Activated naive CD8-positive, alpha-beta T cell treated with anti-CD3 and anti-CD28 coated beads, Interleukin-2, amount 50 U/mL, for 16 hours (primary cell): ENCODE measurements around the gene FAM131B.

Experiments
- DNase-seq: peaks from one replicate; pipeline ENCODE4 v3.0.0-alpha.2; 2020; ENCODE audit warnings: low read depth, low spot score

The FAM131B gene

GRCh38 chr7:143383642-143383957 lies 21.1 kb upstream of the FAM131B start:
- DNase-seq, result no peak

- DNase-seq, result no peak
These were observed 20.5 kb upstream of the FAM131B start for GRCh38 chr7:143382791-143383641.

DNA sequence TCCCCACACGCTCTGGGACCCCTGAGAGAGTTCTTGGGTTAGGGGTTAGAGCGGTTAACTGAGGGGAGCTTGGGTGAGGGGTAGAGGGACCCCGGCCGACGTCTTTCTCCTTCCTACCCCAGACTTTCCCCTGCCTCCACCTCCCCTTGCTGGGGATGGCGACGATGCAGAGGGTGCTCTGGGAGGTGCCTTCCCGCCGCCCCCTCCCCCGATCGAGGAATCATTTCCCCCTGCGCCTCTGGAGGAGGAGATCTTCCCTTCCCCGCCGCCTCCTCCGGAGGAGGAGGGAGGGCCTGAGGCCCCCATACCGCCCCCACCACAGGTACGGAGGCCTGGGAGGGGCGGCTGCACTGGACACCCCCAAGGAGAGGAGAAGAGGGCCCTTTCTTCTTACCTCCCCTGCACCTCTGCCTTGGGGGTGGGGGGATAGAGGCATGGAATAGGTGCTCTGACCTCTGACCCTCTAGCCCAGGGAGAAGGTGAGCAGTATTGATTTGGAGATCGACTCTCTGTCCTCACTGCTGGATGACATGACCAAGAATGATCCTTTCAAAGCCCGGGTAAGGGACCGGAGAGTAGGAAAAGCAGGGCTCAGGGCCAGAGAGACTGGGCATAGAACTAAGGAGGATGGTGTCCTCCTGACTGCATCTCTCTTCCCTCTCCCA lies 19.7 kb upstream of the FAM131B start:
- DNase-seq, result no peak

DNA sequence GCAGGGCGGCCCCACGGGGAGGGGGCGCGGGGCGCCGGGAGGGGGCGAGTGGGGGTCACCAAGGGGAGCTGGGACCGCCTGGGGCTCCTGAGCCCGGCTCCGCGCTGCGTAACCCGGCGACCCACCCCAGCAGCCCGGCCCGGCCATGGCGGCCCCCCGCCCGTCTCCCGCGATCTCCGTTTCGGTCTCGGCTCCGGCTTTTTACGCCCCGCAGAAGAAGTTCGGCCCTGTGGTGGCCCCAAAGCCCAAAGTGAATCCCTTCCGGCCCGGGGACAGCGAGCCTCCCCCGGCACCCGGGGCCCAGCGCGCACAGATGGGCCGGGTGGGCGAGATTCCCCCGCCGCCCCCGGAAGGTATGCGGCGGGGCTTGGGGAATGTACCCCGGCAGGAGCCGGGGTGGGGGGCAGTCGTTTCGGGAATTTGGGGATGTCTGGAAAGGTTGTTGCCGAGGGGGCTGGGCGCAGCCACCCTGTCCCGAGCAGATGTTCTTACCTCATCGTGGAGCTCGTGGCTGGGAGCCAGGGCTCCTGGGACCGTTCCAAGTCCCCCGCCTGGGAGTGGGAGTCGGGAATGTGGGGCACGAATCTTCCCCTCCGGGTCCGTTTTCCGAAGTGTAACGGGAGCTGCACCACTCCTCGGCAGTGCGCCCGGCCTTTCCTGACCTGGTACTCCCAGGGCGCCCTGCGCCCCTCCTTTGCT lies 19.1 kb upstream of the FAM131B start:
- DNase-seq, result no peak

- DNase-seq, result peak; percentile 76
These were observed 18.3 kb upstream of the FAM131B start, which contains the start of gene ZYX for GRCh38 chr7:143380646-143381426. Gene ZYX, plus strand, starts transcription at chr7:143381345. Its CDS starts 227 bp downstream, at chr7:143381572.

DNA sequence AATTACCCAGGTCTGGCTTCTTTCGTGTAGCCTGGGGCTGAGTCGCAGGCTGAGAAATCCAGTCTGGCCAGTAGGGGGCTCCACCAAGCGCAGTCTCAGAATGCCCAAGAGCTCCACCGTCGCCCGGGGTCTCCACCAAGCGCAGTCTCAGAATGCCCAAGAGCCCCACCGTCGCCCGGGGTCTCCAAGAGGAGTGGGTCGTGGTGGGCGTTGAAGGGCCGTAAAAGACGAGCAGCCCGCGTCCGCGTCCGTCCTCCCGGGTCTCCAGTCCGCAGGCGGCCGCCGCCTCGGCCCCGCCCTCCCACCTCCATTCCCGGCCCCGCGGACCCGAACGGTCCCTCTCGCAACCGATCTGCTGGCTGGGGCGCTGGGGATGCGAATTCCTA lies 17.7 kb upstream of the FAM131B start:
- DNase-seq, result peak; percentile 72

GRCh38 chr7:143379611-143380259 lies 17.2 kb upstream of the FAM131B start:
- no peak for DNase-seq

- no peak for DNase-seq
These were observed 13.9 kb upstream of the FAM131B start for GRCh38 chr7:143376396-143376795.

DNA sequence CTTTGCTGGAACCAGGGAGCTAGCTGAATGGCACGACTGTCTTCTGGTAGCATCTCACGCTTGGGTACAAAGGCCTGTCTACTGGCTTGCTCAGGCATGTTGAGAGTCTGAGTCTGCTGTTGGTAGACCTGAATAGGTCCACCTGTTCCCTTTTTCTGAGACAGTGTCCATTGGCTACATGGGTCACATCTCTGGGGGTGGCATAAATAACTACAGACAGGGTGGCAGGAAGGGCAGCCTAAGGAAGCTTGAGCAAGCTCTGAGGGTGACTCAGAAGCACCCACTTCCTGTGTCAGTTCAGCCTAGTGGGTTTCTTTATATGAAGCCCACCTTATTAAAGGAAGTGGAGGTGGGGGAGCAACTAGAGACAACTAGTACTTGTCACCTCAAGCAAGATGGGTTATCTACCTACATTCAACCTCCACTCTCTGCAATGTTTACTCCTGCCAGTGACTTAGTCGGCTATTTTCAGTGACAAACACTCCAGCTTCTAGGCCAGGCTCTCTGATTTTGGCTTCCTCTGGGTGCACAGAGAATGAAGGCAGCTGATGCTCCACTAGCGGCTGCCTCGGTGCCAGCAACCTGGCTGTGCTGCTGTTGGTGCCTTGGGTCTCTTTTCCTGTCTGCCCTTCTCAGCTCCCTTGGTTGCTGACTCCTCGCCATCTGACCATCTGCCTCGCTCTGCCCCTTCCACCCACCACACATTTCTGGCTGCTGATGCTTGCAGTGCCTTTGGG lies 13.0 kb upstream of the FAM131B start:
- DNase-seq, result no peak

- DNase-seq, result no peak
These were observed 12.0 kb upstream of the FAM131B start for GRCh38 chr7:143374561-143374960.

DNA sequence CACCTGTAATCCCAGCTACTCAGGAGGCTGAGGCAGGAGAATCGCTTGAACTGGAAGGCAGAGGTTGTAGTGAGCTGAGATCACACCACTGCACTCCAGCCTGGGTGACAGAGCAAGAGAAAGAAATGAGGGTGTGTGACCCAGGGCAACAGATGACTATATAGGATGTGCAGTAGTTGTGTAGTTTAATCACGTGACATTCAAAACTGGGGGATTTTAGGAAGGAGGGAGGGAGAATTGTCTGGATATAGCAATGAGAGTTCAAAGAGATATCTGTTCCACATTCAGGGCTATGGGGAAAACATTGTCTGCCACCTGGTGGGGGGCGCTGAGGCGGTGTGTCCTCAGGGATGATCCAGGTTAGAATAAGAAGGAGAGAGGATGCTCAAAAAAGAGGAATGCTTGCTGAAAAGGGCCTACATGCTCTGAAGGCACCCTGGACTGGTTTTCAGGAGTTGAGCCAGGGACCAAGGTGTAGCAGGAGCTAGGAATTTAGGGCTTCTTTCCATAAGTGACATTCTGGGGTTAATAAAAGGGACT lies 10.8 kb upstream of the FAM131B start:
- DNase-seq, result no peak

DNA sequence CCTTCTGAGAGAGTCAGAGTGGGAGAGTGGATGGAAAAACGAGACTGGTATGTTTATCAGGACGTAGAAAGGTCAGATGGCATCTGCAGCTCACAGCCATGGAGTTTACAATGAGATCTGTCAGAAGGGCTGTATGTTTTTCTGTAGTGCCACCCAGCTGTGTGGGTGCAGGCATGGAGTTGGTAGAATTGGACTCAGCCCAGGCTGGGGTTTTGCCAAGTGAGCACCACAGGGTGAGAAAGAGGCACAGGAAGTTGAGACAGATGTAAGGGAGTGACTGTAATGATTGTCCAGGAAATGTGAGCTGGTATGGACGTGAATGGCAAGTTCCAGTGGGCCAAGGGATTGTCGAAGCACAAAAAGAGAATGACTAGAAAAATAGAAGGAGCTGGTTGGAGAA lies 9.6 kb upstream of the FAM131B start:
- DNase-seq, result no peak

- DNase-seq, result no peak
These were observed 7.5 kb upstream of the FAM131B start for GRCh38 chr7:143369678-143370651.

DNA sequence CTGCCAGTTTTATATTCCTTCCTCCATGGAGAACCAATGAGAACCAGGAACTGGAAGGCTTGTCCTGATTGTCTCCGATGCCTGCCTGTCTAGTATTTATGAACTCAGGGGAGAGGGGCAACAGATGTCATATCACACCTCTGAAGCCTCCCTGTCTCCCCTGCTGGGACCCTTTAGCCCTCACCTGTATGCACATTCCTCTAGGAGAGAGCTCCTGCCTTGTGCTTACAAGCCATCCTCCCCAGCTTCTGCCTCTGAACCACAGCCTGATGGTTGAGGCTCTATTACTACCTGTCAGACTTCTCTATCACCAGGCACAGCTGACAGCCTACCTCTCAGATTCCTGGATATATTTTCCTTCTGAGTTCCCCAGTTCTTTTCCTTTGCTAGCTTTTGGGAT lies 5.9 kb upstream of the FAM131B start:
- DNase-seq, result no peak

GRCh38 chr7:143367972-143368371 lies 5.5 kb upstream of the FAM131B start:
- no peak for DNase-seq

- no peak for DNase-seq
These were observed 764 bp upstream of the FAM131B start for GRCh38 chr7:143363016-143363937.

GRCh38 chr7:143361552-143362130 lies 872 bp downstream of the FAM131B start:
- DNase-seq, result no peak
